ENCODE results near the gene UBXN6.

The UBXN6 gene

DNA sequence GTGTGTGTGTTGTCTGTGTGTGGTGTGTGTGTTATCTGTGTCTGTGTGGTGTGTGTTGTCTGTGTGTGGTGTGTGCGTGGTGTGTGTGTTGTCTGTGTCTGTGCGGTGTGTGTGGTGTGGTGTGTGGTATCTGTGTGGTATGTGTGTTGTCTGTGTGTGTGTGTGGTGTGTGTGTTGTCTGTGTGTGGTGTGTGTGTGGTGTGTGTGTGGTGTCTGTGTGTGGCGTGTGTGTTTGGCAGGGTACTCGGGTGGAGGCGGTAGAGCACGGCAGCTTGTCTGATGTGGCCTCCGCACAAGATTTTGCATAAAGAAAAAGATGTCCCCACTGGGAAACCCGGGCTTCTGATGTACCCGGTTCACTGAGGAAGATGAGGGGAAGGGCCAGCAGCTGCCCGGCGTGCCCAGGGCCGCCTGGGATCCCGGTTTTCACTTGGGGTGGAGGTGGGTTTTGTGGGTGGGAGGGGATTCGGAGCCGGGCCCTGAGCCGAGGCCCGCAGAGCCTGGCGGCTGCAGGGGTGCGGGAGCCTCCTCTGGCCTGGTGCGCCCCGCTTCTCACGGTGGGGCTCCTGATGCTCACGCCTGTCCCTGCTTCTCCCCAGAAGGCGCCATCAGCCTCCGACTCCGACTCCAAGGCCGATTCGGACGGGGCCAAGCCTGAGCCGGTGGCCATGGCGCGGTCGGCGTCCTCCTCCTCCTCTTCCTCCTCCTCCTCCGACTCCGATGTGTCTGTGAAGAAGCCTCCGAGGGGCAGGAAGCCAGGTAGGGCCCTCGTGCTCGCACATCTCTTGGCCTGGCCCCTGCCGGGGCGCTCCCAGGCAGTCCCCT is 35.7 kb upstream of the UBXN6 start:
- no peak for DNase-seq (ENCODE audit: low read depth)
- TF ChIP-seq, protein P1, sequence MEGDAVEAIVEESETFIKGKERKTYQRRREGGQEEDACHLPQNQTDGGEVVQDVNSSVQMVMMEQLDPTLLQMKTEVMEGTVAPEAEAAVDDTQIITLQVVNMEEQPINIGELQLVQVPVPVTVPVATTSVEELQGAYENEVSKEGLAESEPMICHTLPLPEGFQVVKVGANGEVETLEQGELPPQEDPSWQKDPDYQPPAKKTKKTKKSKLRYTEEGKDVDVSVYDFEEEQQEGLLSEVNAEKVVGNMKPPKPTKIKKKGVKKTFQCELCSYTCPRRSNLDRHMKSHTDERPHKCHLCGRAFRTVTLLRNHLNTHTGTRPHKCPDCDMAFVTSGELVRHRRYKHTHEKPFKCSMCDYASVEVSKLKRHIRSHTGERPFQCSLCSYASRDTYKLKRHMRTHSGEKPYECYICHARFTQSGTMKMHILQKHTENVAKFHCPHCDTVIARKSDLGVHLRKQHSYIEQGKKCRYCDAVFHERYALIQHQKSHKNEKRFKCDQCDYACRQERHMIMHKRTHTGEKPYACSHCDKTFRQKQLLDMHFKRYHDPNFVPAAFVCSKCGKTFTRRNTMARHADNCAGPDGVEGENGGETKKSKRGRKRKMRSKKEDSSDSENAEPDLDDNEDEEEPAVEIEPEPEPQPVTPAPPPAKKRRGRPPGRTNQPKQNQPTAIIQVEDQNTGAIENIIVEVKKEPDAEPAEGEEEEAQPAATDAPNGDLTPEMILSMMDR (conservative IDR thresholded peaks at IDR 0.05; ENCODE audit: low read depth, low read length): no peak
- no peak overlapping the region for H3K4me3 ChIP-seq (ENCODE audit: low read length)

DNA sequence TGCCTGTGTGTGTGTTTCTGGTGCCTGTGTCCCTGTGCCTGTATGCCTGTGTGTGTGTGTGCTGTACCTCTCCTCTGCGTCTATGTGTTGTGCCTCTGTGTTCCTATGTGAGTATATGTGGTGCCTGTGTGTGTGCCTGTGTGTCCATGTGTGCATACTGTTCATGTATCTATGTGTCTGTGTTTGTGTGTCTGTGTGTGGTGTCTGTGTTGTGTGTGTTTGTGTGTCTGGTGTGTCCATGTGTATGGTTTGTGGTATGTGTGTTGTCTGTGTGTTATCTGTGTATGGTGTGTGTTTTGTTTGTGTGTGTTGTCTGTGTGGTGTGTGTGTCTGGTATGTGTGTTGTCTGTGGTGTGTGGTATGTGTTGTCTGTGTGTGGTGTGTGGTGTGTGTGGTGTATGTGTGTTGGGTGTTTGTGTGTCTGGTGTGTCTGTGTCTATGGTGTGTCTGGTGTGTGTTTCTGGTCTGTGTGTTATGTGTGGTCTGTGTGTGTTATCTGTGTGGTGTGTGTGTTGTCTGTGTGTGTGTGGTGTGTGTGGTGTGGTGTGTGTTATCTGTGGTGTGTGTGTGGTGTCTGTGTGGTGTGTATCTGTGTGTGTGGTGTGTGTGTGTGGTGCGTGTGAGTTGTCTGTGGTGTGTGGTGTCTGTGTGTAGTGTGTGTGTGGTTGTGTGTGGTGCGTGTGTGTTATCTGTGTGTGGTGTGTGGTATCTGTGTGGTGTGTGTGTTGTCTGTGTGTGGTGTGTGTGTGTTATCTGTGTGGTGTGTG is 34.9 kb upstream of the UBXN6 start:
- TF ChIP-seq, protein P1 (conservative IDR thresholded peaks at IDR 0.05; ENCODE audit: low read depth, low read length): no peak
- no peak for DNase-seq (ENCODE audit: low read depth)
- no peak overlapping the region for H3K4me3 ChIP-seq (ENCODE audit: low read length)

DNA sequence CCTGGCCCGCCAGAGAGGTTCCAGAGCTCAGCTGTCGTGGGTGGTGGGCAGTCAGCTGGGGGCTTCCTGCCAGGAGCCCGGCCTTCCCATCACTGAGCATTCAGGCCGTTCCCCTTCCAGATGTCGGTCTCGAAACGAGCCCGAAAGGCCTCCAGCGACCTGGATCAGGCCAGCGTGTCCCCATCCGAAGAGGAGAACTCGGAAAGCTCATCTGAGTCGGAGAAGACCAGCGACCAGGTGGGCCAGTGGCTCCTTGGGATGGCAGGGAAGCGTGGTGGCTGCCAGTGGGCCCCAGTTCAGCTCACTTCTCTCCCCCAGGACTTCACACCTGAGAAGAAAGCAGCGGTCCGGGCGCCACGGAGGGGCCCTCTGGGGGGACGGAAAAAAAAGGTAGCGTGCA is 33.9 kb upstream of the UBXN6 start:
- TF ChIP-seq, protein P1 (conservative IDR thresholded peaks at IDR 0.05; ENCODE audit: low read depth, low read length): no peak
- DNase-seq (ENCODE audit: low read depth): no peak
- no peak overlapping the region for H3K4me3 ChIP-seq (ENCODE audit: low read length)

DNA sequence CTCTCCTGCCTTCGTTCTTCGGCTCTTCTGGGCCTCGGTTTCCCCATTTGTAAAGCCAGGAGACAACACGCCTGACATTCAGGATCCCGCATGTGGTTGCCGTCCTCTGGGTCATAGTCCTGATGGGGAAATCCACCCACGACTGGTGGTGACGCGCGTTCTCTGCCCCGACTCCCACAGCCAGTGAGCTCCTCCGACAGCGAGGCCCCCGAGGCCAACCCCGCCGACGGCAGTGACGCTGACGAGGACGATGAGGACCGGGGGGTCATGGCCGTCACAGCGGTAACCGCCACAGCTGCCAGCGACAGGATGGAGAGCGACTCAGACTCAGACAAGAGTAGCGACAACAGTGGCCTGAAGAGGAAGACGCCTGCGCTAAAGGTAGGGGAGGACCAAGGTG is 30.9 kb upstream of the UBXN6 start:
- H3K4me3 ChIP-seq (ENCODE audit: low read length): no peak overlapping the region

DNA sequence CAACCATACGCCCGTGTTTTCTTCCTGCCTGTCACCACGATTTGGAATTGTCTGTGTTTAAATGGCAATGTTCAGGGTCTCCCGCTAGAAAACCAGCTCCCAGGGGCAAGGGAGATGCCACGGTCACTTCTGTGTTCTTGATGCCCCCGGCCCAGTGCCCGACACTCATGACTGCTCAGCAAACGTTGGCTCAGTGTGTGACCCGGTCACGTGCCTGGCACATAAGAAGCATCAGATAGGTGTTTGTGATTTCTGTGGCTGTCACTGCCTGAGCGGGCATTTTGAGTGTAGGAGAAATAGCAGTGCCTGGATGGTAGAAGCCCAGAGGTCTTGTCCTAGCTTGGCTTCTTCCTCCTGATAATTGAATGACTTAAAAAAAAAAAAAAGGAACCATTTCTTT is 30.0 kb upstream of the UBXN6 start:
- no peak overlapping the region for H3K4me3 ChIP-seq (ENCODE audit: low read length)
- no peak for DNase-seq (ENCODE audit: low read depth)
- TF ChIP-seq, protein P1 (conservative IDR thresholded peaks at IDR 0.05; ENCODE audit: low read depth, low read length): no peak

More for the DNA sequence above, 30.9 kb upstream of the UBXN6 start:
- no peak for DNase-seq (ENCODE audit: low read depth)
- TF ChIP-seq, protein P1 (conservative IDR thresholded peaks at IDR 0.05; ENCODE audit: low read depth, low read length): no peak

DNA sequence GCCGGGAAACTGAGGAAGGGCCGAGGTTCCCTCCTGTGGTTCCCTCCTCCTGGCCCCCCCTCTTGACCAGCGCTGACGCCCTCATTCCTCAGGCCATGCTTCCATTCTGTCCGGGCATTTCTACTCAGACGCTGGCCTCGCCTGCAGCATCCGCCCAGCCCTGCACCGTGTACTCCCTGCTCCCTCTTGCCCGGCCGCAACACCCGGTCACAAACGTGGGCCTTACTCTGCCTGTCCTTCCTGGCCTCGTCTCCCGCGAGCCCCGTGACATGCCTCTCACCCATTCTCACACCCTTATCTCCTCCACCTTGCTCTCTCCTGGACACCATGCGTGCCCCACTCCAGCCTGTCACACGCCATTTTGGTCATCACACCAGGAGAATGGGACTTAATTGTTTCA is 25.8 kb upstream of the UBXN6 start:
- no peak for DNase-seq (ENCODE audit: low read depth)
- no peak overlapping the region for H3K4me3 ChIP-seq (ENCODE audit: low read length)
- TF ChIP-seq, protein P1 (conservative IDR thresholded peaks at IDR 0.05; ENCODE audit: low read depth, low read length): no peak

Data from retinal pigment epithelial cell (primary cell).